Mucosa of descending colon (tissue), 3 donors: ENCODE measurements around the gene IFT88. TPM values are rescaled to one million over a fixed set of nuclear protein-coding genes. Genes with fewer than 3 reads are reported as not detected.

Experiments
- ATAC-seq: fragments of 200-7000 bp; cut with Tn5 transposase; one replicate; pipeline ENCODE4 v1.9.1; 2020; ENCODE audit warnings: mild to moderate bottlenecking, moderate library complexity
- DNase-seq, 3 donors: peaks; one replicate each; pipeline ENCODE4 v3.0.0-alpha.2; 2020
- H3K36me3 ChIP-seq: fragments of 200-600 bp; one replicate; pipeline ENCODE4 v1.8.0; 2021; ENCODE audit warnings: low read depth, mild to moderate bottlenecking
- H3K4me1 ChIP-seq: fragments of 200-600 bp; one replicate; pipeline ENCODE4 v1.8.0; 2021; ENCODE audit warnings: low read depth, mild to moderate bottlenecking
- H3K4me3 ChIP-seq: fragments of 200-600 bp; one replicate; pipeline ENCODE4 v1.8.0; 2021; ENCODE audit warnings: mild to moderate bottlenecking
- H3K9me3 ChIP-seq: fragments of 200-600 bp; one replicate; pipeline ENCODE4 v1.8.0; 2021; ENCODE audit warnings: mild to moderate bottlenecking
- CTCF ChIP-seq: fragments of 200-600 bp; IDR thresholded peaks from one replicate; pipeline ENCODE4 v1.8.0; 2022; ENCODE audit warnings: antibody characterized with exemption, mild to moderate bottlenecking
- intact Hi-C, 2 donors: fragments of 100-400 bp; cut with DNase I in 1 of 2; cut with micrococcal nuclease in 1 of 2; formaldehyde crosslinking; loops; one replicate each; pipeline versions ENCODE4 v1.11.0 to v1.11.1; 2022; cut with DNase I, micrococcal nuclease
- total RNA-seq, 3 donors: library from RNA; stranded (reverse); fragmentation: NEBNext Ultra II Directional in 2 of 3; extraction: Animal tissue kit (Norgen Biotek cat#: 25700) in 2 of 3; gene quantifications; one replicate each; pipeline versions ENCODE4 v1.2.1 to v1.2.4, GENCODE V29; 2021 to 2023
- donor health status: DM: no; HTN: no; CAD: no; lungs with moderate emphysema.
- donor health status: DM: no; HTN: no; CAD: no.
- donor health status: DM: no; HTN: yes; CAD: no.

IFT88 gene
- total RNA-seq, 3 donors from 2014 or later, result 17.2 to 23.4 (median 19.7) TPM

GRCh38 chr13:20684546-20684945 is 117.6 kb downstream of the IFT88 start:
- Histone ChIP-seq H3K9me3 (no peaks in the 10 kb centered on the region), H3K4me1 (no peaks in the 10 kb centered on the region), H3K36me3 (no peaks in the 10 kb centered on the region), H3K4me3 (no peak overlapping the region)
- no peak for TF ChIP-seq CTCF
- no peak for ATAC-seq
- intact Hi-C loops, result no loop called here
- DNase-seq, result no peak

- ATAC-seq (no peak), DNase-seq (no peak)
- no peak overlapping the region for H3K4me3 ChIP-seq
- H3K9me3 ChIP-seq, result no peaks in the 10 kb centered on the region
- intact Hi-C loops, result no loop called here
- no peaks in the 10 kb centered on the region for H3K4me1 ChIP-seq
- no peak for TF ChIP-seq CTCF
- H3K36me3 ChIP-seq, result no peaks in the 10 kb centered on the region
These were observed 118.1 kb downstream of the IFT88 start for GRCh38 chr13:20685092-20685491.

- Histone ChIP-seq H3K9me3 (no peaks in the 10 kb centered on the region), H3K4me3 (no peak overlapping the region), H3K4me1 (no peaks in the 10 kb centered on the region), H3K36me3 (no peaks in the 10 kb centered on the region)
- TF ChIP-seq CTCF, result no peak
- no peak for ATAC-seq
- DNase-seq, result no peak
- intact Hi-C loops, result no loop called here
These were observed 119.2 kb downstream of the IFT88 start for GRCh38 chr13:20686167-20686566.

- Histone ChIP-seq H3K9me3 (no peaks in the 10 kb centered on the region), H3K36me3 (no peaks in the 10 kb centered on the region), H3K4me3 (no peak overlapping the region), H3K4me1 (no peaks in the 10 kb centered on the region)
- intact Hi-C loops, result no loop called here
- DNase-seq, result no peak
- no peak for ATAC-seq
- no peak for TF ChIP-seq CTCF
These were observed 120.1 kb downstream of the IFT88 start for GRCh38 chr13:20686863-20687579.

- TF ChIP-seq CTCF, result no peak
- no peak for ATAC-seq
- Histone ChIP-seq H3K4me1 (no peaks in the 10 kb centered on the region), H3K4me3 (no peak overlapping the region), H3K9me3 (no peaks in the 10 kb centered on the region), H3K36me3 (no peaks in the 10 kb centered on the region)
- DNase-seq, result no peak
- intact Hi-C loops, result no loop called here
These were observed 122.3 kb downstream of the IFT88 start for GRCh38 chr13:20689291-20689690.

GRCh38 chr13:20691616-20692015 is 124.7 kb downstream of the IFT88 start:
- no peak for TF ChIP-seq CTCF
- H3K9me3 ChIP-seq, result no peaks in the 10 kb centered on the region
- DNase-seq (no peak), ATAC-seq (no peak)
- no peaks in the 10 kb centered on the region for H3K36me3 ChIP-seq
- no peaks in the 10 kb centered on the region for H3K4me1 ChIP-seq
- intact Hi-C loops, result no loop called here
- H3K4me3 ChIP-seq, result no peak overlapping the region
